Fibroblast of lung (primary cell): ENCODE measurements around the gene TMCC2. TPM values are rescaled to one million over a fixed set of nuclear protein-coding genes. Genes with fewer than 3 reads are reported as not detected.

Experiments
- DNase-seq, 2 donors: peaks; one replicate each; pipeline versions ENCODE4 v3.0.0 to v3.0.0-alpha.2; 2010; ENCODE audit warnings: low read depth in 2 of 2
- H2AFZ ChIP-seq: 2 replicates; pipeline ENCODE4 v1.5.1; 2012; ENCODE audit warnings: low read length, control low read depth, inconsistent platforms
- H3K27ac ChIP-seq: 2 replicates; pipeline ENCODE4 v1.5.1; 2011; ENCODE audit warnings: low read length, control low read depth; ENCODE audit not compliant: insufficient read depth
- H3K27me3 ChIP-seq: 2 replicates; pipeline ENCODE4 v1.5.1; 2011; ENCODE audit warnings: mild to moderate bottlenecking, low read length; ENCODE audit not compliant: control insufficient read depth, insufficient read depth
- H3K36me3 ChIP-seq: 2 replicates; pipeline ENCODE4 v1.5.1; 2011; ENCODE audit warnings: low read length; ENCODE audit not compliant: control insufficient read depth, insufficient read depth
- H3K4me1 ChIP-seq: 2 replicates; pipeline ENCODE4 v1.5.1; 2011; ENCODE audit warnings: low read length; ENCODE audit not compliant: control insufficient read depth, insufficient read depth; ENCODE audit errors: extremely low read depth
- H3K4me2 ChIP-seq: 2 replicates; pipeline ENCODE4 v1.5.1; 2011; ENCODE audit warnings: low read length, control low read depth; ENCODE audit not compliant: insufficient read depth; ENCODE audit errors: extremely low read depth
- H3K4me3 ChIP-seq, 4 experiments: fragments of 200-600 bp in 1 of 4; sonication (generic) in 1 of 4; replicated peaks in 1 of 4; 2 replicates each; pipeline ENCODE4 v1.5.1; 2011 to 2016; ENCODE audit warnings: low read length in 4 of 4, low read depth in 3 of 4, mild to moderate bottlenecking in 3 of 4, control low read depth in 2 of 4, inconsistent platforms in 1 of 4, mixed read lengths in 1 of 4; ENCODE audit not compliant: insufficient read depth in 1 of 4; ENCODE audit errors: control extremely low read depth in 1 of 4
- H3K79me2 ChIP-seq: 2 replicates; pipeline ENCODE4 v1.5.1; 2012; ENCODE audit warnings: mild to moderate bottlenecking, low read length, inconsistent platforms; ENCODE audit not compliant: control insufficient read depth, insufficient read depth
- H3K9ac ChIP-seq: 2 replicates; pipeline ENCODE4 v1.5.1; 2011; ENCODE audit warnings: mild to moderate bottlenecking, low read length, control low read depth; ENCODE audit not compliant: insufficient read depth
- H3K9me3 ChIP-seq: 2 replicates; pipeline ENCODE4 v1.5.1; 2012; ENCODE audit warnings: low read depth, low read length; ENCODE audit not compliant: control insufficient read depth, insufficient read depth
- H4K20me1 ChIP-seq: 2 replicates; pipeline ENCODE4 v1.5.1; 2011; ENCODE audit warnings: low read length; ENCODE audit not compliant: control insufficient read depth, insufficient read depth; ENCODE audit errors: extremely low read depth
- CTCF ChIP-seq, 2 donors: IDR thresholded peaks in 1 of 2; conservative IDR thresholded peaks in 1 of 2; 1 replicate in 1 of 2; 2 replicates in 1 of 2; pipeline ENCODE4 v1.5.1; 2011 to 2012; ENCODE audit warnings: low read length in 2 of 2, control low read depth in 1 of 2, inconsistent platforms in 1 of 2, low read depth in 1 of 2, mild to moderate bottlenecking in 1 of 2
- EZH2 ChIP-seq: IDR thresholded peaks from 2 replicates; pipeline ENCODE4 v1.5.1; 2012; ENCODE audit warnings: low read length, control low read depth, mild to moderate bottlenecking; ENCODE audit errors: missing control alignments
- polyA plus RNA-seq, 2 donors: library from polyadenylated mRNA; depleted of rRNA in 1 of 2; stranded (reverse) in 1 of 2; unstranded in 1 of 2; fragments of >200 nt; gene quantifications; 2 replicates each; pipeline ENCODE4 v1.2.1, GENCODE V29; 2011 to 2012; ENCODE audit warnings: missing spikeins in 1 of 2
- total RNA-seq: library from RNA; depleted of rRNA; stranded (reverse); fragments of >200 nt; gene quantifications from 2 replicates; pipeline ENCODE4 v1.2.1, GENCODE V29; 2014

TMCC2 gene
- total and polyA plus RNA-seq, 2 donors (not counting 1 experiment from before 2014, with no cell fraction given), result 2.3 to 6.9 TPM

- Histone ChIP-seq H3K4me1 (peaks cover 2% of the 10 kb centered on the region), H4K20me1 (no peaks in the 10 kb centered on the region), H3K36me3 (no peaks in the 10 kb centered on the region), H3K9ac (no peak overlapping the region), H3K79me2 (no peaks in the 10 kb centered on the region), H3K9me3 (no peaks in the 10 kb centered on the region), H3K27me3 (no peaks in the 10 kb centered on the region), H3K4me2 (no peak overlapping the region), H3K27ac (no peak overlapping the region), H2AFZ (no peak overlapping the region), H3K4me3 (no peak overlapping the region)
- no peak for DNase-seq
- TF ChIP-seq EZH2 (no peak), CTCF (conservative IDR thresholded peaks at IDR 0.05 in 1 of 2, IDR thresholded peaks at IDR 0.05 in 1 of 2; ENCODE audit: low read depth in 1 of 2, low read length in 2 of 2) (no peak)
Observed at GRCh38 chr1:205257735-205258134, 30.0 kb downstream of the TMCC2 start.

GRCh38 chr1:205258261-205258691 lies 30.5 kb downstream of the TMCC2 start:
- DNase-seq, result peak in 1 of 2 donors; percentile 36
- Histone ChIP-seq H3K4me3 (no peak overlapping the region), H3K79me2 (no peaks in the 10 kb centered on the region), H3K9me3 (no peaks in the 10 kb centered on the region), H3K27me3 (no peaks in the 10 kb centered on the region), H3K36me3 (no peaks in the 10 kb centered on the region), H4K20me1 (no peaks in the 10 kb centered on the region), H3K4me1 (peaks cover 2% of the 10 kb centered on the region), H3K9ac (no peak overlapping the region), H2AFZ (no peak overlapping the region), H3K27ac (no peak overlapping the region), H3K4me2 (no peak overlapping the region)
- no peak for TF ChIP-seq CTCF (conservative IDR thresholded peaks at IDR 0.05 in 1 of 2, IDR thresholded peaks at IDR 0.05 in 1 of 2; ENCODE audit: low read depth in 1 of 2, low read length in 2 of 2)
- no peak for TF ChIP-seq EZH2

DNA sequence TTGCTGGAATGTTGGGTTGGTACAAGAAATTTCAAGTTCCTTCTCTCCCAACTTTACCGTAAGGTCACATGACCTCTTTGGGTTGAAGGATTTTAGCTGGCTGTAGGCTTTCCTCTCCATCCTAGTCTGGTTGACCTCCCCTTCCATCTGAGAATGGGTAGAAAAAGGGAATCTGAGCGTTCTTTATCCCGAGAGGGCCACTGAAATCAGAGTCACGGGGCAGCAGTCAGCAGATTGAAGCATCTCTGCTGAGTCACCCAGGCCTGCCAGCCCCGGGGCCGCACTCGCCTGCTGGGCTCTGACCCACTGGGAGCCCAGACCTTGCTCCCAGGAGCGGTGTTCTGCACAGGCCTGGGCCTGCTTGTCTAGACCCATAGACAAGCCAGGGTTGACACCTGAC lies 31.0 kb downstream of the TMCC2 start:
- peaks cover 2% of the 10 kb centered on the region for H3K4me1 ChIP-seq
- peak; percentile 26 to 71 for DNase-seq
- no peak overlapping the region for H3K4me2 ChIP-seq
- no peak overlapping the region for H3K27ac ChIP-seq
- H3K27me3 ChIP-seq, result no peaks in the 10 kb centered on the region
- H2AFZ ChIP-seq, result no peak overlapping the region
- no peak for TF ChIP-seq EZH2
- TF ChIP-seq CTCF (conservative IDR thresholded peaks at IDR 0.05 in 1 of 2, IDR thresholded peaks at IDR 0.05 in 1 of 2; ENCODE audit: low read depth in 1 of 2, low read length in 2 of 2), result no peak
- no peaks in the 10 kb centered on the region for H3K79me2 ChIP-seq
- no peak overlapping the region for H3K9ac ChIP-seq
- no peaks in the 10 kb centered on the region for H3K36me3 ChIP-seq
- H3K9me3 ChIP-seq, result no peaks in the 10 kb centered on the region
- H4K20me1 ChIP-seq, result no peaks in the 10 kb centered on the region
- no peak overlapping the region for H3K4me3 ChIP-seq
